Fibroblast of the conjunctiva (primary cell): ENCODE measurements around the gene PI4KA.
"Not testable (repeated sequence)": the region's sequence is repeated elsewhere in the genome, so short reads cannot be mapped to it uniquely, and the experiment has no call there.

Experiments used
- DNase-seq: peaks from one replicate; pipeline ENCODE4 v3.0.0-alpha.2; 2010; ENCODE audit warnings: low read depth

Gene PI4KA

DNA sequence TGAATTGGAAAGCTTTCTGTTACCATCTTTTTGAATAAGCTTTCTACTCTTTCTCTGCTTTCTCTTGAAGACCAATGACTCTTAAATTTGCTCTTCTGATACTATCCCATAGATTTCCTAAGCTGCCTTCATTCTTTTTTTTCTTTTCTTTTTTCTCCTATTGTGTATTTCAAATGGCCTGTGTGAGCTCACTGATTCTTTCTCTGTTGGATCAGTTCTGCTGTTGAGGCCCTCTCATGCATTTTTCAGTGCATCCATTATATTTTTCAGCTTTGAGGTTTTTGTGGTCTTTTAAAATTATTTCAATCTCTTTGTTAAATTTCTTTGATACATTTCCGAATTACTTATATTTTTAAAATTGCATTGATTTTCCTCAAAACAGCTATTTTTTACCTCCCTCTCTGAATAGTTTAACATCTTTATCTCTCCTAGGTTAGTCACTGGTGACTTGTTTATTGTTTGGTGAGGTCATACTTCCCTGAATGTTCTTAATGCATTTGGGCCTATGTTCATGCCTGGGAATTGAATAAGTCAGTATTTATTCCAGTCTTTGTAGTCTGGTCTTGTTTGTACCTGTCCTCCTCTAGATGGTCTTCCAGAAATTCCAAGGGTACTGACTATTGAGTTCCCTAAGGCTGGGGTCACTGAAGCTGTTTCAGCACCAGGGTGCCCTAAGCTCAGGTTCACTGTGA, 195.3 kb downstream of the PI4KA start:
- DNase-seq = no peak

DNA sequence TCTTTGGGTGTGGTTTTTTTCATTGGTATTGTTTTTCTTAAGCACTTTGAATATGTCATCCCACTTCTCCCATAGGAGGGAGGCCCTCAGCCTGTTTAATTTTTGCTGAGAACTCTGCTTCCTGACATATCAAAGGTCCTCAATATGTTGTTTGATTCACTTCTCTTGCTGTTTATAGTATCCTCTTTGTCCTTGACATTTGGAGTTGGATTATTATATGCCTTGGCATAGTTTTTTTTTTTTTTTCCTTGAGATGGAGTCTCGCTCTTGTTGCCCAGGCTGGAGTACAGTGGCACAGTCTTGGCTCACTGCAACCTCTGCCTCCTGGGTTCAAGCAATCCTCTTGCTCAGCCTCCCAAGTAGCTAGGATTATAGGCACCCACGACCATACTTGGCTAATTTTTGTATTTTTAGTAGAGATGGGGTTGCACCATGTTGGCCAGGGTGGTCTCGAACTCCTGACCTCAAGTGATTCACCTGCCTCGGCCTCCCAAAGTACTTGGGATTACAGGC, 196.0 kb downstream of the PI4KA start:
- not testable (repeated sequence) for DNase-seq

GRCh38 chr22:20661473-20661872, 197.1 kb downstream of the PI4KA start:
- DNase-seq = no peak

GRCh38 chr22:20660441-20661054, 198.1 kb downstream of the PI4KA start:
- no peak for DNase-seq

DNA sequence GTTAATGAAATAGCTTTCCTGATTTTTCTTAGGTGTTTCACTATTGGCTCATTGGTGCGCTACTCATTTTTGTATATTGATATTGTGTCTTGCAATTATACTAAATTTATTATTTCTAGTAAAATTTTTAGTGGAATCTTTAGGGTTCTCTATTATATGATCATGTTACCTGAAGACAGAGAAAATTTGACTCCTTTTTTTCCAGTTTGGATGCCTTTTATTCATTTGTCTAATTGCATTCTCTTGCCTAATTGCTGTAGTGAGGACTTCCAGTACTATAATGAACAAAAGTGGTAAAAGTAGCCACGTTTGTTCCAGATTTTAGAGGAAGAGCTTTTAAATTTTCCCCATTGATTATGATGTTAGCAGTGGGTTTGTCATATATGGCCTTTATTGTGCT, 198.7 kb downstream of the PI4KA start:
- DNase-seq = no peak

GRCh38 chr22:20659258-20659657, 199.4 kb downstream of the PI4KA start:
- DNase-seq = no peak

DNA sequence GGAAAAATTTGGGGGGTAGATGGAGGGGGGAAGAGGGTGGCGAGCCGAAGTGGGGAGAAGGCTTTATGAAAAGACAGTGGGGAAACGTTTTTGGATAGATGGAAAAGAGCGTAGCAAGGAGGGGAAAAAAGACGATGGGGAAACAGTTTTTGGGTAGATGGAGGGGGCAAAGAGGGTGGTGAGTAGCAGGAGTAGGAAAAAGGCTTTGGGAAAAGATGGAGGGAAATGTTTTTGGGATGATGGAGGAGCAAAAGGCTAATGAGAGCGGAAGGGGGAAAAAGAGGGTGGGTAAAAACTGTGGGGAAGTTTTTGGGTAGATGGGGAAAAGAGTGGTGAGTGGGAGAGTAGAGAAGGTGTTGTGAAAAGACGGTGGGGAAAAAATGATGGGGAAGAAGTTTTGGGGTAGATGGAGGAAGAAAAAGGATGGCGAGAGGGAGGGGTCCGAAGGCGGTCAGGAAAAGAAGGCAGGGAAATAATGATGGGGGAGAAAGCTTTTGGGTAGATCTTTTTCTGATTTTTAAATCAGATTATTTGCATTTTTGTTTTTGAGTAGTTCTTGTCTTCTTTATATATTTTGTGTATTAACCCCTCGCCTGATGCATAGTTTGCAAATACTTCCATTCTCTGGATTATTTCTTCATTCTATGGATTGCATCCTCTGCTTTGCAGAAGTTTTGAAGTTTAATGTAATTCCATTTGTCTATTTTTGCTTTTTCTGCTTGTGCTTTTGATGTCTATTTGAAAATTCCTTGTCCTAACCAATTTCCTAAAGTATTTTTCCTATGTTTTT, 200.0 kb downstream of the PI4KA start:
- DNase-seq = no peak

GRCh38 chr22:20657963-20658362, 200.6 kb downstream of the PI4KA start:
- DNase-seq = no peak
